HCT116 (cell line): ENCODE data around the gene ABHD18. TPM values are rescaled to one million over a fixed set of nuclear protein-coding genes. Genes with fewer than 3 reads are reported as not detected.

Experiments used
- ATAC-seq: fragments of 200-7000 bp; cut with Tn5 transposase; 2 replicates; pipeline ENCODE4 v1.9.1; 2020; ENCODE audit warnings: mild to moderate bottlenecking, moderate library complexity
- BruUV-seq: library from RNA; stranded (reverse); fragments of 400-500 nt; replicated peaks from 2 replicates; lab custom pipeline; 2021; lab: Mats Ljungman, UMichigan
- CTCF ChIA-PET: fragments of 300-600 bp; sonication (Branson Sonifier 250); formaldehyde crosslinking; loops from one replicate; lab custom pipeline; 2021; ENCODE audit warnings: antibody characterized with exemption; lab: Charles Lee
- POLR2A ChIA-PET: fragments of 300-600, 350-600 bp; sonication (Branson Sonifier 250); formaldehyde crosslinking; loops from one replicate; lab custom pipeline; 2021; ENCODE audit warnings: antibody characterized with exemption; lab: Charles Lee
- RAD21 ChIA-PET, 2 experiments: fragments of 300-600 bp; sonication (Branson Sonifier 250); formaldehyde crosslinking; loops; one replicate each; lab custom pipeline; 2023; ENCODE audit warnings: low total read pairs in 2 of 2; ENCODE audit not compliant: uncharacterized antibody in 2 of 2, unreplicated experiment in 2 of 2, low non-redundant PET in 1 of 2; lab: Charles Lee
- DNase-seq: peaks from one replicate; pipeline ENCODE4 v3.0.0-alpha.2; 2010; ENCODE audit warnings: low read depth, low spot score
- H2AFZ ChIP-seq: fragments of 200-600 bp; shearing (Covaris generic), sonication (generic); 2 replicates; pipeline ENCODE4 v1.6.1; 2017; ENCODE audit warnings: low read depth, mixed run types, mixed read lengths, antibody characterized with exemption, low read length; ENCODE audit not compliant: poor library complexity, severe bottlenecking
- H3K27ac ChIP-seq: 2 replicates; pipeline ENCODE4 v1.5.1; 2012; ENCODE audit warnings: low read depth, low read length
- H3K27me3 ChIP-seq: fragments of 200-600 bp; sonication (generic); 2 replicates; pipeline ENCODE4 v1.6.1; 2016; ENCODE audit warnings: mixed run types, low read length, mixed read lengths; ENCODE audit not compliant: insufficient read depth
- H3K36me3 ChIP-seq, 2 experiments: fragments of 200-500 bp in 1 of 2; fragments of 200-600 bp in 1 of 2; sonication (Bioruptor generic) in 1 of 2; sonication (generic) in 1 of 2; 2 replicates each; pipeline versions ENCODE4 v1.5.1 to v1.6.1; 2014 to 2016; ENCODE audit warnings: low read length in 2 of 2, inconsistent platforms in 1 of 2, mixed read lengths in 1 of 2, mixed run types in 1 of 2; ENCODE audit not compliant: insufficient read depth in 2 of 2, control insufficient read depth in 1 of 2
- H3K4me1 ChIP-seq, 2 experiments: fragments of 200-600 bp in 1 of 2; sonication (generic) in 1 of 2; 2 replicates each; pipeline versions ENCODE4 v1.5.1 to v1.6.1; 2012 to 2017; ENCODE audit warnings: low read length in 2 of 2, inconsistent platforms in 1 of 2, mild to moderate bottlenecking in 1 of 2, mixed read lengths in 1 of 2, mixed run types in 1 of 2, moderate library complexity in 1 of 2; ENCODE audit not compliant: insufficient read depth in 2 of 2, control insufficient read depth in 1 of 2
- H3K4me2 ChIP-seq: fragments of 200-600 bp; sonication (generic); 2 replicates; pipeline ENCODE4 v1.6.1; 2017; ENCODE audit warnings: mixed run types, low read length, mixed read lengths
- H3K4me3 ChIP-seq, 2 experiments: fragments of 200-600 bp in 1 of 2; sonication (generic) in 1 of 2; replicated peaks in 1 of 2; 2 replicates each; pipeline ENCODE4 v1.5.1; 2011 to 2016; ENCODE audit warnings: low read length in 2 of 2, control low read depth in 1 of 2, low read depth in 1 of 2, mild to moderate bottlenecking in 1 of 2, mixed read lengths in 1 of 2, mixed run types in 1 of 2
- H3K79me2 ChIP-seq: fragments of 200-600 bp; sonication (generic); 2 replicates; pipeline ENCODE4 v1.6.1; 2017; ENCODE audit warnings: mild to moderate bottlenecking, mixed run types, low read length, moderate library complexity, mixed read lengths; ENCODE audit not compliant: insufficient read depth
- H3K9ac ChIP-seq: fragments of 200-600 bp; sonication (generic); 2 replicates; pipeline ENCODE4 v1.6.1; 2016; ENCODE audit warnings: low read length, mixed read lengths
- H3K9me2 ChIP-seq: fragments of 200-600 bp; sonication (generic), shearing (Covaris generic); 2 replicates; pipeline ENCODE4 v1.6.1; 2017; ENCODE audit warnings: mixed run types, mild to moderate bottlenecking, moderate library complexity; ENCODE audit not compliant: insufficient read depth
- H3K9me3 ChIP-seq, 2 experiments: fragments of 200-500 bp in 1 of 2; fragments of 200-600 bp in 1 of 2; sonication (Bioruptor generic) in 1 of 2; sonication (generic) in 1 of 2; 2 replicates each; pipeline ENCODE4 v1.6.1; 2014 to 2017; ENCODE audit warnings: low read length in 2 of 2, mixed read lengths in 2 of 2, inconsistent platforms in 1 of 2, low read depth in 1 of 2, mild to moderate bottlenecking in 1 of 2, mixed run types in 1 of 2, moderate library complexity in 1 of 2; ENCODE audit not compliant: control insufficient read depth in 1 of 2, insufficient read depth in 1 of 2
- H4K20me1 ChIP-seq: fragments of 200-600 bp; sonication (generic), shearing (Covaris generic); 2 replicates; pipeline ENCODE4 v1.6.1; 2017; ENCODE audit warnings: mixed run types, mild to moderate bottlenecking, moderate library complexity; ENCODE audit not compliant: insufficient read depth
- CBX3 ChIP-seq: IDR thresholded peaks from 2 replicates; pipeline ENCODE4 v1.6.1; 2012; ENCODE audit warnings: low read depth
- EGR1 ChIP-seq: IDR thresholded peaks from 2 replicates; pipeline ENCODE4 v1.6.1; 2012; ENCODE audit warnings: low read depth
- ELF1 ChIP-seq: IDR thresholded peaks from 2 replicates; pipeline ENCODE4 v1.6.1; 2012; ENCODE audit warnings: low read depth, borderline replicate concordance
- POLR2A ChIP-seq: IDR thresholded peaks from 2 replicates; pipeline ENCODE4 v1.7.0; 2011; ENCODE audit warnings: borderline replicate concordance; ENCODE audit not compliant: insufficient read depth, insufficient read length; ENCODE audit errors: extremely low read depth
- intact Hi-C: fragments of 100-400 bp; cut with micrococcal nuclease; formaldehyde crosslinking; loops from 2 replicates; pipeline ENCODE4 v1.10.0; 2022
- total RNA-seq: library from RNA; stranded (reverse); gene quantifications from one replicate; pipeline ENCODE4 v1.2.1, GENCODE V29; 2021; ENCODE audit not compliant: unreplicated experiment
- TF ChIP-seq, protein P1 (sequence below): IDR thresholded peaks from 2 replicates; pipeline ENCODE4 v1.6.1; 2012
- TF ChIP-seq, protein P2 (sequence below): IDR thresholded peaks from 2 replicates; pipeline ENCODE4 v1.6.1; 2012; ENCODE audit warnings: low read depth

ABHD18 gene
- total RNA-seq, 1 experiment from 2014 or later, result 9.7 TPM

DNA sequence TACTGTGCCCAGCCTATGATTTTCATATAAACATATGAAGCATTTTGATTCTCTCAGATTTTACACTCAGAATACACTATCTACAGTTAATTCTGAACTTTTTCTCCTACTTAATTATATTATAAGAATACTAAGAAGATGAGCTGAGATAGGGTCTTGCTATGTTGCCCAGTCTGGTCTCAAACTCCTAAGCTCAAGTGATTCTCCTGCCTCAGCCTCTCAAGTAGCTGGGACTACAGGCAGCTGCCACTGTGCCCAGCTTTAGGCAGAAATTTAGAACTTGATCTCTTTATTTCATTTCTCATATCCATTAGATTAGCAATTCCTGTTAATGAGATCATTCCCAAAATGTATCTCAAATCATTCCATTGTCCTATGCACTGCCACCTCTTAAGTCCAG, 91.2 kb downstream of the ABHD18 start:
- no peak overlapping the region for H3K27ac ChIP-seq
- CTCF ChIA-PET, result no interaction called here
- H3K9me3 ChIP-seq, result no peaks in the 10 kb centered on the region
- no peak for ATAC-seq
- H3K4me2 ChIP-seq, result no peak overlapping the region
- H3K79me2 ChIP-seq, result no peaks in the 10 kb centered on the region
- H4K20me1 ChIP-seq, result no peaks in the 10 kb centered on the region
- H3K9ac ChIP-seq, result no peak overlapping the region
- no peaks in the 10 kb centered on the region for H3K9me2 ChIP-seq
- DNase-seq, result no peak
- no peak overlapping the region for H2AFZ ChIP-seq
- intact Hi-C loops, result no loop called here
- TF ChIP-seq, protein P1, sequence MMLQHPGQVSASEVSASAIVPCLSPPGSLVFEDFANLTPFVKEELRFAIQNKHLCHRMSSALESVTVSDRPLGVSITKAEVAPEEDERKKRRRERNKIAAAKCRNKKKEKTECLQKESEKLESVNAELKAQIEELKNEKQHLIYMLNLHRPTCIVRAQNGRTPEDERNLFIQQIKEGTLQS, result no peak
- TF ChIP-seq EGR1 (no peak), POLR2A (no peak), ELF1 (no peak), CBX3 (no peak)
- TF ChIP-seq, protein P2, sequence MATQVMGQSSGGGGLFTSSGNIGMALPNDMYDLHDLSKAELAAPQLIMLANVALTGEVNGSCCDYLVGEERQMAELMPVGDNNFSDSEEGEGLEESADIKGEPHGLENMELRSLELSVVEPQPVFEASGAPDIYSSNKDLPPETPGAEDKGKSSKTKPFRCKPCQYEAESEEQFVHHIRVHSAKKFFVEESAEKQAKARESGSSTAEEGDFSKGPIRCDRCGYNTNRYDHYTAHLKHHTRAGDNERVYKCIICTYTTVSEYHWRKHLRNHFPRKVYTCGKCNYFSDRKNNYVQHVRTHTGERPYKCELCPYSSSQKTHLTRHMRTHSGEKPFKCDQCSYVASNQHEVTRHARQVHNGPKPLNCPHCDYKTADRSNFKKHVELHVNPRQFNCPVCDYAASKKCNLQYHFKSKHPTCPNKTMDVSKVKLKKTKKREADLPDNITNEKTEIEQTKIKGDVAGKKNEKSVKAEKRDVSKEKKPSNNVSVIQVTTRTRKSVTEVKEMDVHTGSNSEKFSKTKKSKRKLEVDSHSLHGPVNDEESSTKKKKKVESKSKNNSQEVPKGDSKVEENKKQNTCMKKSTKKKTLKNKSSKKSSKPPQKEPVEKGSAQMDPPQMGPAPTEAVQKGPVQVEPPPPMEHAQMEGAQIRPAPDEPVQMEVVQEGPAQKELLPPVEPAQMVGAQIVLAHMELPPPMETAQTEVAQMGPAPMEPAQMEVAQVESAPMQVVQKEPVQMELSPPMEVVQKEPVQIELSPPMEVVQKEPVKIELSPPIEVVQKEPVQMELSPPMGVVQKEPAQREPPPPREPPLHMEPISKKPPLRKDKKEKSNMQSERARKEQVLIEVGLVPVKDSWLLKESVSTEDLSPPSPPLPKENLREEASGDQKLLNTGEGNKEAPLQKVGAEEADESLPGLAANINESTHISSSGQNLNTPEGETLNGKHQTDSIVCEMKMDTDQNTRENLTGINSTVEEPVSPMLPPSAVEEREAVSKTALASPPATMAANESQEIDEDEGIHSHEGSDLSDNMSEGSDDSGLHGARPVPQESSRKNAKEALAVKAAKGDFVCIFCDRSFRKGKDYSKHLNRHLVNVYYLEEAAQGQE, result no peak
- H3K27me3 ChIP-seq, result no peaks in the 10 kb centered on the region
- H3K4me1 ChIP-seq, result peaks cover 9 to 21% of the 10 kb centered on the region in 2 experiments; a peak in 3 of 4 replicates
- RAD21 ChIA-PET, result no interaction called here
- POLR2A ChIA-PET, result no interaction called here
- H3K36me3 ChIP-seq, result no peaks in the 10 kb centered on the region
- no TSS peak for BruUV-seq
- H3K4me3 ChIP-seq, result no peak overlapping the region
